ENCODE data around the gene NRXN3.

NRXN3 gene

GRCh38 chr14:79411403-79412174 is 1241.4 kb downstream of the NRXN3 start:
- no peak for TF ChIP-seq CTCF (IDR thresholded peaks at IDR 0.05)

GRCh38 chr14:79412822-79413221 is 1242.6 kb downstream of the NRXN3 start:
- TF ChIP-seq CTCF (IDR thresholded peaks at IDR 0.05) = no peak

- TF ChIP-seq CTCF (IDR thresholded peaks at IDR 0.05) = no peak
Observed at GRCh38 chr14:79413734-79414428, 1243.7 kb downstream of the NRXN3 start.

GRCh38 chr14:79415726-79416125 is 1245.6 kb downstream of the NRXN3 start:
- no peak for TF ChIP-seq CTCF (IDR thresholded peaks at IDR 0.05)

- no peak for TF ChIP-seq CTCF (IDR thresholded peaks at IDR 0.05)
Observed at GRCh38 chr14:79417961-79418360, 1247.8 kb downstream of the NRXN3 start.

- TF ChIP-seq CTCF (IDR thresholded peaks at IDR 0.05) = no peak
Observed at GRCh38 chr14:79418649-79419415, 1248.7 kb downstream of the NRXN3 start.

GRCh38 chr14:79419571-79420327 is 1249.6 kb downstream of the NRXN3 start:
- TF ChIP-seq CTCF (IDR thresholded peaks at IDR 0.05) = no peak

All from LNCAP (cell line).